GM21423 (cell line): ENCODE results near the gene FGF8.
A peak's percentile ranks its signal among the peaks of the same experiment; 100 is the strongest.
"Not testable (repeated sequence)": the region's sequence is repeated elsewhere in the genome, so short reads cannot be mapped to it uniquely, and the experiment has no call there.

Experiments used
- ATAC-seq: cut with Tn5 transposase; IDR thresholded peaks from one replicate; pipeline ENCODE4 v1.9.1; 2021; ENCODE audit warnings: mild to moderate bottlenecking, moderate library complexity; ENCODE audit not compliant: unreplicated experiment

Gene FGF8

GRCh38 chr10:101775273-101776160, at the start of gene FGF8:
Gene FGF8, minus strand, starts transcription at chr10:101776114. Its CDS starts 214 bp downstream, at chr10:101775900.
- no peak for ATAC-seq

DNA sequence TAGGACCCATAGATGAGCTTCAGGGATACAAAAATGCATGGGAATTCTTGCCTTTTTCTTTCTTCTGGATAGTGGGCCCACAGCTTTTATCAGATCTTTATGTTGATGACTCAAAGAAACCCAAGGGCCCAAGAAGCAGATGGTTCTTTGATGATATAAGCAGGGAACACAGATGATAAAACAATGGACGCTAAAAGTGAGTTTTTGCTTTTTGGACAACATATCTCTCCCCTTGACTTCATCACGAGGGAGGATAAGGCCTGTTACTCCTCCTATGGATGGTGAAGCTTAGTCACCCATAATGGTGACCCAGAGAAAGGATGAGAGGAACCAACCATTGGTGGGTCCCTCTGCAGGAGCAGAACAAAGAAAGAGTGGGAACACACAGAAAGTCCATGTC, 48.8 kb upstream of the FGF8 start:
- no peak for ATAC-seq

DNA sequence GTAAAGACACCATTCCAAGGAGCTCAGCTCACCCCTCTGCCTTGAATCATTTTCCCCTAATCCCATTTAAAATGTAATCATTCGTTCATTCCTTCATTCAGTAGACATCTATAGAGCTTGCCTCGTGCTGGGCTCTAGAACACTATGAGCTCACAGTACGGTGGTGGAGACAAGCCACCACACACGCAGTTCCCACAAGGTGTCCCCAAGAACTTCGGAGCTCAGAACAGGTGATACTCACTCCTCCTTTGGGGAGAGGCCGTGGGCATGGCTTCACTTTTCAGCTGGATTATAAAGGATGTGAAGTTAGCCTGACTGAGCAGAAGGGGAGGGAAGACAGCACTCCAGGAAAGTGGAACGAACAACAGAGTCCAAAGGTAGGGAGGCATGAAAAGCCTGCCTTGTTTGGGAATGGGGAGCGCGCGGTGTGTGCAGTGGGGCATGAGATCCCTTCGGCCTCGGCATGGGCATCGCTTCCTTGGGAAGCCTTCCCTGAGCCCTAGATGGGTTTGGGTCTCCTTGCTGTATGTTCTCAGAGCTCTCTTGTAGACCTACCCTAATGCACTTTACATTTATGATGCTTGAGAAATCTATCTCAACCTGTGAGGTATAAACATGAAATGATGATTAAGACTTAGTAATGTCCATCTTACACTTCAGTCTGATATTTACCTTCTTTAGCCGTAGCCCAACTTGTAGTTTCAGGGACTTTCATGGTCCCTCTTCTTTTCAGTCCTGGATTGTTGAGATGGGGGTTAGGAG, 43.1 kb upstream of the FGF8 start:
- peak; percentile 15 for ATAC-seq

DNA sequence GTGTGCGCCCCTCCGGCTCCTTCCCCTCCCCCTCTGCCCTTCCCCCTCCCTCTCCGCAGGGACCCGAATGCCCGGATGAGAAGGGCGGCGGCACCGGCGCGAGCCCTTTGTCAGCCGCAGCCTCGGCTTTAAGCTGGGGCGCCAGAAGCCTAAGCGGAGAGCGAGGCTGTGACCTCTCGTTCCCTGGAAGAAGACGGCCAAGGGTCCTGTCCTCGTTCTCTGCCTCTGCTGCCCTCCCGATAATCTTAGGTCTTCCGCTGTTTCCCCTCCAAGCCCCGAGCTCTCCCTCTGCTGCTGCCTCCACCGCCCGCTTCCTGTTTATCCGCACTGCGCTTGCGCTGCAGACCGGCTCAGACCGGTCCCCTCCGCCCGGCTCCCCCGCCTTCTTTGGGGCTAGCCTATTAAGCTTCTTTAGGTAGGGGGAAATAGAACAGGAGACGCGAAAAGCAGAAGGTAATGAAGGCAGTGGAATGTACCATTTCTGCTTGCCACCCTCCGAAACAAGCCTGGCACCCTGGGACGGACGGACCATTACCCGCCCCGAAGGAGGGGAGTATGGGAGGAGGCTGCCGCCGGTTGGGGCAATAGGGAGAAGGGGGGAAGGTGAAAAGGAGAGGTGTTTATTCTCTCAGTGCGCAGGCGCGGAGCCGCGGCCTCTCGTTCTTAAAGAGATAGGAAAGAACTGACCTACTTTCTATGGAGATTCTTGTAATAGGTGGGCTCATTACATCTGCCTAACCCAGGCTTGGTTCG, 42.4 kb upstream of the FGF8 start, which contains the start of gene OGA:
TSS of gene OGA (minus strand) at position 326 of the 753 bp plus-strand sequence. CDS start 422 bp downstream, outside the sequence.
- ATAC-seq, result peak; percentile 88

- ATAC-seq, result peak; percentile 2
Measured at GRCh38 chr10:101817337-101818118, 41.6 kb upstream of the FGF8 start.

GRCh38 chr10:101816913-101817336, 41.0 kb upstream of the FGF8 start:
- ATAC-seq, result no peak

DNA sequence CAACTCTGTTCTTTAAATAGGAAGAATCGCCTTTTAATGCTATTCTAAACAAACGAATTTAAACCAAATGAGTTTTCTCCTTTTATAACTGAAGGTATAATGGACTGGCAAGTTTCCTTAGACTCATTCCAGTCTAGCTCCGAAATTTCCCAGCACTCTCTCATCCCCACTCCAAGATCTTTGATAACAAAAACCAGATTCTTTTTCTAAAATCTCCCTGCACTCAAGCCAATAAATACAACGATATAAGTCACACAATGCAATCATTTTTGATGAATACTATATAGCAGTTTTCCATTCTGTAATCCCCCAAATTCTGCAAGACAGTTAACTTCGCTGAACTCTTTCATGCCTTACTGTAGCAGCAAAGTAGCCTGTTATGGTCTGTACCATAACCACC, 40.5 kb upstream of the FGF8 start:
- no peak for ATAC-seq

- no peak for ATAC-seq
Measured at GRCh38 chr10:101814466-101815071, 38.7 kb upstream of the FGF8 start.

DNA sequence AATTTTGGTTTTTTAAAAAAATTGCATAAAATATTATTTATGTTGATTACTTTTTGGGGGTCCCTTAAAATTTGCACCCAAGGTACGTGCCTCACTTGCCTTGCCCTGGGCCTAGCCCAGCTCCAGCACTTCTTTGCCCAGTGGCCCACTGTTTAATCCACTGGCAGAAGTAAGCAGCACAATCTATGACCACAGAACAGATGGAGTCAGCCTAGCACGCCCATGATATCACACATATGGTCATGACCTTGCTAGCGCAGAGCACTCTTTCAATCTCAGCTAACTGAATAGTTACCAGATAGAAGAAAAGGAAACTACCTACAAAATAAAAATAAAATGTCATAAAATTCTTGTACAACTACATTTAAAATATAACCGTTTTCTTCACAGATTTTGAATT, 36.7 kb upstream of the FGF8 start:
- ATAC-seq, result no peak

DNA sequence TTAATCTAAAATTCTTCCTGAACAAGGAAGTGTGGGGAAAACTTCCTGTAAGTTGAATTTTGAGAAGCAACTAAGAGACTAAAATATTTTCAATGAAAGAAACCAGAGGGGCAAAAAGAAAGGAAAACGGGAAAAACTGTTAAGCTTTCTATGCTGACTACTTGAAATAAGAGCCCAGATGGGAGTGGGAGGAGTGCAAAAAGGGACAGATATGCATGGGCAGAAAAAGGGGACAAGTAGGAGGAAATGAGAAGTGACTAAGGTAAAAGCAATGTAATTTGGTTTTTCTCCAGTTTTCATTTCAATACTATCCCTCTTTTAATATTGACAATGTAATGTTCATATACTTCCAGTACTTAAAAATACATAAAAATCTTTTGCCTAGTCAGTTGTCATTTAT, 31.2 kb upstream of the FGF8 start:
- ATAC-seq, result no peak

GRCh38 chr10:101803511-101803910, 27.6 kb upstream of the FGF8 start:
- ATAC-seq, result no peak

- ATAC-seq, result no peak
Measured at GRCh38 chr10:101797403-101798059, 21.6 kb upstream of the FGF8 start.

GRCh38 chr10:101793526-101793925, 17.6 kb upstream of the FGF8 start:
- ATAC-seq, result no peak

DNA sequence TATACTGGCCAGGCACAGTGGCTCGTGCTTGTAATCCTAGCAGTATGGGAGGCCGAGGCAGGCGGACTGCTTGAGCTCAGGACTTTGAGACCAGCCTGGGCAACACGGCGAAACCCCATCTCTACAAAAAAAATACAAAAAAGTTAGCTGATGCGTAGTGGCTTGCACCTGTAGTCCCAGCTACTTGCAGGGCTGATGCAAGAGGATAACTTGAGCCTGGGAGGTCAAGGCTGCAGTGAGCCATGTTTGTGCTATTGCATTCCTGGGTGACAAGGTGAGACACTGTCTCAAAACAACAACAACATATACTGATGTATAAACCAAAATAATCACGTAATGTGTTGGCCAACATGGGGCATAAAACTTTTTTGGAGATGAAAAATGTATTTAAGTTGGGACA, 13.8 kb upstream of the FGF8 start:
- ATAC-seq, result no peak

DNA sequence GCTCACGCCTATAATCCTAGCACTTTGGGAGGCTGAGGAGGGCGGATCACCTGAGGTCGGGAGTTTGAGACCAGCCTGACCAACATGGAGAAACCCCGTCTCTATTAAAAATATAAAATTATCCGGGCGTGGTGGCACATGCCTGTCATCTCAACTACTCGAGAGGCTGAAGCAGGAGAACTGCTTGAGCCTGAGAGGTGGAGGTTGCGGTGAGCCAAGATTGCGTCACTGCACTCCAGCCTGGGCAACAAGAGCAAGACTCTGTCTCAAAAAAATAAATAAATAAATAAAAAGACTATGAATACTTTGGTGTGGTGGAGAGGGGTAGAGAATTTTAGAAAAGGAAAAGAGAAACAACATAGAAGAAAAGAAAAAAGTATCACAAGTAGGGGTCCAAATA, 13.3 kb upstream of the FGF8 start:
- not testable (repeated sequence) for ATAC-seq

GRCh38 chr10:101785801-101786200, 9.9 kb upstream of the FGF8 start:
- ATAC-seq, result no peak

GRCh38 chr10:101784558-101784957, 8.6 kb upstream of the FGF8 start:
- no peak for ATAC-seq

- no peak for ATAC-seq
Measured at GRCh38 chr10:101783736-101784118, 7.8 kb upstream of the FGF8 start.
